Inflammatory macrophage (primary cell): ENCODE results near the gene CSNK2A2.
A peak's percentile ranks its signal among the peaks of the same experiment; 100 is the strongest.

Source experiments
- DNase-seq, 2 donors: peaks; one replicate each; pipeline ENCODE4 v3.0.0-alpha.2; 2020 to 2022

CSNK2A2 gene

DNA sequence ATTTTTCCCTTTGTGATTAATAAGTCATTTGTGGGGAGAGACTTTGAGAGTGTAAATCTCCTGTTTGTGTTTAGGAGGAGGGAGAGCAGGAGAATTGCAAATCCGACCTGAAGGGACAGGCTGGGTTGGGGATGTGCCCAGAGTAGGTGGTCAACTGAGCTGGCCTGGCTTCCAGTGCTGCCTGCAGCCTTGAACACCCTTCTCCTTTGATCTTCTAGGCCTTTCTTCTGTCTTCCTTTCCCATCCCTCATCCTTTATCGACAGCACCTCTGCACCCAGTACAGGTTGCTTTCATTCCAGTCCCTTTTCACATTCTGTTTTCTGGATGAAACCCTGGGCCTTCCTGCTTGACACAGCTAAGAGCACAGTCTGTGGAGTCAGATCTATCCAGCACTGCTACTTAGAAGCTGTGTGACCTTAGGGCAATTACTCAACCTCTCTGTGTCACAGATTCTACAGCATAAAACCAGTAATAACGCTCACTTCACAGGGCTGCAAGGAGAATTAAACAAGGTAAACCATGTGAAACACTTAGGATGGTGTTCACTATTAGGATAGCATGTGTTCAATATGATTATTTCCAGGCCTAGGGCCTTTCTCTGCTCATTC lies 1.0 kb upstream of the CSNK2A2 start:
- no peak for DNase-seq

DNA sequence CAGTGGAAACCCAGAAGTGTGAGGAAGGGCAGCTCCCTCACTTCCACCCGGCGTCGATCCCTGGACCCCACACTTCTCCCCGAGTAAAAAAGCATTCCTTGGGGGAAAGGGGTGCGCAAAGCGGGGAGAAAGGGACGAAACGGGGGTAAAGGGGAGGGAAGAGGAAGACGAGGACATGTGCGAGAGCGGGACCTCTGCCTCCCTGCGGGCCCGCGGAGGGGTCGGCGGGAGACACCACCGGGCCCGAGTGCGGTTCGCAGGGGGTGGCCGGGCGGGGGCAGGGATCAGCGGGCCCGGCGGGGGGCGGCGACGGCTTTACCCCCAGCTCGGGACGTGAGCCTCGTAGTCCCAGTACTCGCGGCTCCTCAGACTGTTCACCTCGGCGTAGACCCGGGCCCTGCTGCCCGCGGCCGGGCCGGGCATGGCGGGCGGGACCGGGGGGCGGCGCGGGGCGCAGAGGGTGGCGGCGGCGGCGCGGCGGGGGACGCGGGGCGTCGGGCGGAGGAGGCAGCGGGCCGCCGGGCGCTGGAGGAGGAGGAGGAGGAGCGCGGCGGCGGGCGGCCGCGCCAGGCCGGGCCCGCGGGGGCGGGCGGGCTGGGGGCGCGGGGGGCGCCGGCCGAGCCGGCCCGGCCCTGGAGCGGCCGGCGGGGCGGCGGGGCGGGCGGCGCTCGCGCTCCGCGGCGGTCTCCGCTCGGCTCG lies 443 bp downstream of the CSNK2A2 start:
- no peak for DNase-seq

- DNase-seq: peak in 1 of 2 donors; percentile 7
These were observed 1.0 kb downstream of the CSNK2A2 start for GRCh38 chr16:58196898-58197313.

DNA sequence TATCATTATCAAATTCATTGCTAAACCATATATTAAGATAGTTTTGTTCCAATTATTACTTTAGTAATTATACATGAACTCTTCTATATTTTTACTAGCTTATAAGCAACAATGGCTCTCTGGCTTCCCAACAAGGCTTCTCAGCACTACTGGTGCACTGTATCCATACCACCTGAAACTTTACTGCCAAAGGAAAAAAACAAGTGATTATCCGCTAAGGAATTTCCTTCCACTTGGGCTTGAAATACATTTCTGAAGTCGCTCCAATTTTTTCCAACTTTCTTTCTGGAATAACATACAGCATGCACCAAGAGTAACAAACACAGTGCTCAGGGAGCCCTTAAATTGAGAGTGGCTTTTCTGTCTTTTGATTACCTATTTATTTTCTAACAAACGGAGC lies 2.1 kb downstream of the CSNK2A2 start:
- DNase-seq: no peak

- DNase-seq: no peak
These were observed 2.6 kb downstream of the CSNK2A2 start for GRCh38 chr16:58195344-58195743.

- DNase-seq: no peak
These were observed 3.1 kb downstream of the CSNK2A2 start for GRCh38 chr16:58194790-58195189.

DNA sequence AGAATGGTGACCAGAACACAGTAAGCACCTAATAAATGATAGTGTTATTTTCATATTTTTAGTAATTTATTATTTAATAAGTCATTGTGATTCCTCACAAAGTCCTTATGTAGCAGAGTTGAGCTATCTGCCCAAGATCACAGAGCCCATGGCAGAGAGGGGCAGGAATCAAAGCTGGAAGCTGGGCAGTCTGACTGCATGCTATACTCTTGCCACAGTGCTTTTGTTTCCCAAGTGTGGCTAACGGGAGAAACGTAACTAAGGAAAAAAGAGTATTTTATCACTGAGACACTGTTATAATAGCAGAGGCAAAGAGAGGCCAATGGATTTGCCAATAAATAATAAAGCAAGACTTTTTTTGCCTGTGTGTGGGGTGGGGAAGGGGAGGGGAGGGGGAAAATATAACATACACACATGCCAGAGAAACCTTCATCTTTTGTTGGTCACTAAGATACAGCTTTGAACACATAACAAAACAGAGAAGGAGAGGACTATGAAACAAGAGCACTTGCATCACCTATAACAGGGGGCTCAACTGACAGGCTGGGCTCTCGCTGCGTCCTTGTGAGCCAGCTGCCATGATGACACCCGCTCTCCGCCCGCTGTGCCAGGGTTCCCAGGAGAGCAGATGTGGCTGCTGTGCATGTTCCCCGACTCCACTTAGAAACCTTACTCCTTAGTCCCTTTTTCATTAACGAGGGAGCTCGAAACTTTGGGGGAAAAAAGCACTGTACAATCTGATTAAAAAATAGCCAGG lies 10.1 kb downstream of the CSNK2A2 start:
- no peak for DNase-seq

DNA sequence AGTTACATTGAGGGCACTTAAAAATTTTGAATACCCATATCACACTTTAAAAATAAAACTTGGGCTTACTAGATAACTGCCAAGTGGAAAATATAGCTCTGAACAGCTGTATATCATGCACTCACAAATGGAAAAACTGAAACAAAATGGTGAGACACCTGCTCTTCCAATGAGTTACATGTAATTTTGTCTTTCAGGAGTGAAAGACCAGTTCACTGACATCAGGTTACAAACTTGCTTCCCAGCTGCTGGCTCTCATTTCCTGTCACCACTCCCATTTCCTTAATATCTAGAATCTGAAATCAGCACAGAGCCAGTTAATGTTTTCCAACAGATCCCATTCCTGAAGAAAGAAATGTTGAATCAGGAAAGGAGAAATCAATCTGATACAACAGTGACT lies 10.8 kb downstream of the CSNK2A2 start:
- DNase-seq: no peak

DNA sequence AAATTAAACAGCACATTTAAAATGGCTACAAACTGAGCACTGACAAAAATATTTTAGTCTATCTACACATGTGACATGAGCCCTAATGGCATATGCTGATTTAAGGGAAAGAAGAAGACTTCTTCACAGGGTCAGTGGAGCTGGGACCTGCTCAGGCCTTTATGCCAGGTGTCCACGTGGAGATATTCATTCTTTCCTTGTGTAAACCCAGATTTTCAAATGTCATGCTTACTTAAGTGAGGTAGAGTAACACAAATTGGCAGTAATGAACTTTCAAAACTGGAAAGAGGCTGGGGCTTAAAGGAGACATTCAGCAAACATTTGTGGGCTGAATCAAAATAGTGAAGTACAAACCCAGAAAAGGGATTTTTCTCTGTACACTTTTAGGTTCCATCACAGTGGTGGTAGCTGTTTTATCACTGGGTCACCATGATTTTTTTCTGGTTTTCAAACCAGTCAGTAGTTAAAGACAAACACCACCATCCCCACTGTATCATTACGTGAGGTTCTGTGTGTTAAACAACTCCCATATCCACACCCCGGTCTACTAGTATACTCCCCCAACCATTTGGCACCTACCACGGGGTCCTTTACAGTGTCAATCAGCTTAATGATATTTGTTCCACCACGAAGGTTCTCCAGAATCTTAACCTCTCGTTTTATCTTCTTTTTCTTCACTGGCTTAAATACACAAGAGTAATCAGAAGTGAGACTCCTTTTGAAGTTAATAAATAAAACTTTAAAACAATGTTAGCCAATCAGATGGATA lies 11.5 kb downstream of the CSNK2A2 start:
- DNase-seq: no peak

GRCh38 chr16:58177353-58177710 lies 20.6 kb downstream of the CSNK2A2 start:
- no peak for DNase-seq

DNA sequence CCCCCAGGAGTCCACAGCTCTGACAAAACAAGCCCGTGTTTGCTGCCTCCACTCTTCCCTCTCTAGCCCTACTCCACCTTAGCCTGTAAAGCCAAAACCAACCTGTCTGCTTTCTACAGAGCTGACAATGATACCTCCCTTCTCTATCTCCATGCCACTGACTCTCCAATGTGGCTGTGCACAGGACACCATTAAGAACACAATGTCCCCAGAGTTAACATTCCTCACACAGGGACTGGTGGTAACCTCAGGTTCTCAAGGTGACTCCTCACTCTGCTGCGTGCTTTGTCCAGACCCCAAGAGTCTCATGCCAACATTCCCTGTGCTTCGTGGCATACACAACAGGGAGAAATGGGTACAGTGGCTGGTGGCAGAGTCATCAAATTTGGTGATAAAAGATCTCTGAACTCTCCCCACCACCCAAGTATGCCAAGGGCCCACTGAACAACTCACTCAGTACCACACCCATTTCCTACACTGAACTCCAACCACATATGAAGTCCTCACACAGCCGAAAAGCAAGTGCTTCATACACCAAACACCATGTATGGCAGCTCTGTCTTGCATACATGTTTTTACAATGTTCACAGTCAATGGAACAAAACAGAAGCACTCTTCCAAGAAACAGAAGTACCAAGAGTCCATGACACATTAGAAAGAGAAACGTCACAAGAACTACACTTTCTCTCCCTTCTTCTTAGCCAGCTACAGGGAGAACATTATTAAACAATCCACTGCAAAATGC lies 21.1 kb downstream of the CSNK2A2 start:
- DNase-seq: no peak

GRCh38 chr16:58170223-58170622 lies 27.7 kb downstream of the CSNK2A2 start:
- no peak for DNase-seq

- no peak for DNase-seq
These were observed 37.1 kb downstream of the CSNK2A2 start for GRCh38 chr16:58160855-58161254.

GRCh38 chr16:58158725-58159124 lies 39.2 kb downstream of the CSNK2A2 start:
- no peak for DNase-seq

GRCh38 chr16:58157951-58158540 lies 39.9 kb downstream of the CSNK2A2 start:
- no peak for DNase-seq

DNA sequence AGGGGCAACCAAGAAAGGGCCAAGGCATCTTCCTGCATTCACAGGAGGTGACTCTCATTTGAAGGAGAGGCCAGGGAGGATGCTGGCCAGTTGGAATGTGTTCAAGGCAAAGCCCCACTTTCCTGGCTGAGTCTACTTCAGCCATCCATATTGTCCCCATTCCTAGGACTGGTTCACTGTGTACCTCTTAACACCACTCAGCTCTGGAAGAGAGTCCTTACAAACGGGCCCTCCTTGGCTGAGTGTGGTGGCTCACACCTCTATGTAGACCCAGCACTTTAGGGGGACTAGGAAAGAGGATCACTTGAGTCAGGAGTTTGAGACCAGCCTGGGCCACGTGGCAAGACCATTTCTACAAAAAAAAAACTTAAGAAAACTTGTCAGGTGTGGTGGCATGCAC lies 40.7 kb downstream of the CSNK2A2 start:
- no peak for DNase-seq

- no peak for DNase-seq
These were observed 42.1 kb downstream of the CSNK2A2 start for GRCh38 chr16:58155839-58156238.

DNA sequence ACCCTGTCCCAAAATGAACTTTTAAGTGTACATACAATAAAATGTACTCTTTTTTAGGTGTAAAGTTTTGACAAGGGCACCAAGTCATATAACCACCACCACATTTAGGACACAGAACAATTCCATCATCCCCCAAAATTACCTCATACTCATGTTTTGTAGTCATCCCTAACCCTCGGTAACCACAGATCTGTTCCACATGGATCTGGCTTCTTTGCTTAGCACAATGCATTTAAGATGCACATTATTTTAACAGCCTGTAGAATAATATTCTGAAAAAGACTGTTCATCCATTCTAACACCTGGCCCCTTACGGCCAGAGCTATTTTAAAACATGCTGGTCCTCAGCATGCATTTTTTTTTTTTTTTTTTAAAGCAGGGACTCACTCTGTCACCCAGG lies 43.6 kb downstream of the CSNK2A2 start:
- no peak for DNase-seq

GRCh38 chr16:58152246-58152868 lies 45.5 kb downstream of the CSNK2A2 start:
- DNase-seq: no peak

DNA sequence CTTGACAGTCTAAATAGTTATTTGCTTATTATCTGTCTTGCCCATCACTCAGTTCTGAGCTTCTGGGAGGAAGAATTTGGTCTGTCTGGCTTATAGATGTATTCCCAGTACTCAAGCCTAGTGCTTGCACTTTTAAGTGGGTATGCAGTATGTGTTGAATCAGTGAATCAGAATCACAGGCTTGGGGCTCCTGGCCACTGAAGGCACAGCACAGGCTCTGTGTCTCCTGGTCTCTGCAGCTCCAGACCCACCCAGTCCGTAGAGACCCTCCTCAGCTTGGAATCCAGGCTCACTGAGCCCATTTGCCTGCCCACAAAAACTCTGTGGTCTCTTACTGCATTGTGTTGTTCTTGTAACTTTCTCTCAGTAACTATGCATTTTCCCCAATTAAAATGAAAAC lies 49.4 kb downstream of the CSNK2A2 start:
- no peak for DNase-seq

GRCh38 chr16:58148099-58148498 lies 49.8 kb downstream of the CSNK2A2 start:
- DNase-seq: no peak

DNA sequence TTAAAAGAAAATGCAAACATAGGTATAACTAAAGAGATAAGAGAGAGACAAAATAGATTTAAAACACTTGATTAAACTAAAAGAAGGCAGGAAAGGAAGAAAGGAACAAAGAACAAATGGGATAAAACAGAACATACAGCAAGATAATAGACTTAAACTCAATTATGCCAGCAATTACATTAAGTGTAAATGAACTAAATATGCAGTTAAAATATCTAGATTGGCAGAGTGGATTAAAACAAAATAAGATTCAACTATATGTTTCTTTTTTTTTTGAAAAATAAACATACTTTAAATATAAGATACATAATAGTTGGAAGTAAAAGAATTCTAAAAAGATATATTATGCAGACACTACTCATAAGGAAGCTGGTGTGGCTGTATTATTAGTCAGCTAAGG lies 59.1 kb downstream of the CSNK2A2 start:
- no peak for DNase-seq
